Gastroesophageal sphincter (tissue), 3 donors: Measurements from ENCODE around the gene AP2B1.

ENCODE experiments used
- EP300 ChIP-seq: sonication (generic); formaldehyde crosslinking; IDR thresholded peaks from one replicate; pipeline ENCODE4 v1.6.1; 2017; ENCODE audit warnings: antibody characterized with exemption, mild to moderate bottlenecking
- POLR2A ChIP-seq, 2 donors: fragments of 450-650 bp; IDR thresholded peaks; one replicate each; pipeline ENCODE4 v1.6.1; 2017; ENCODE audit warnings: antibody characterized with exemption in 2 of 2, mild to moderate bottlenecking in 2 of 2, moderate library complexity in 1 of 2
- TF ChIP-seq, protein P1 (sequence below), 4 experiments: fragments of 200-600 bp in 2 of 4; fragments of 450-650 bp in 2 of 4; sonication (generic) in 1 of 4; IDR thresholded peaks; one replicate each; pipeline ENCODE4 v1.5.1; 2017 to 2019; ENCODE audit warnings: antibody characterized with exemption in 4 of 4, mild to moderate bottlenecking in 2 of 4, moderate library complexity in 2 of 4

DNA sequence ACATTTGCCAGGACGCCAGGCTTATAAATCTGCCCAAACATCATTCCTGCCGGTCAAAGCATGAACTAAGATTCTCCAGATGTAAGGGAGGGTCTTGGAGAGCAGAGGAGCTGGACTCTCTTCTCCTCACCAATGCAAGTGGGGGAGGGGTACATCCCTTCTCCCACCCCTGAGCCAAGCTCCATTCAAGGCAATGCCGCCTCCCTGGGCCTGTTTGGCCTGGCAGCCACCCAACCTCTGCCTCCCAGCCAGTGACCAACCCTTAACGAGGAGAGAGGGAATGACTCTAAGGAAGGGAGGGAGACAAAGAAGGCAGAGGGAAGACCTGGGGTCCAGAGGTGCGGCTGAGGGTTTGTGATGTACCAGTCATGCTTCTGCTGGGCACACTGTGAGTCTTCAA is 187.4 kb downstream of the AP2B1 start:
- TF ChIP-seq EP300 (no peak), POLR2A (IDR thresholded peaks at IDR 0.05) (peak; percentile 18 to 31)
- TF ChIP-seq, protein P1, sequence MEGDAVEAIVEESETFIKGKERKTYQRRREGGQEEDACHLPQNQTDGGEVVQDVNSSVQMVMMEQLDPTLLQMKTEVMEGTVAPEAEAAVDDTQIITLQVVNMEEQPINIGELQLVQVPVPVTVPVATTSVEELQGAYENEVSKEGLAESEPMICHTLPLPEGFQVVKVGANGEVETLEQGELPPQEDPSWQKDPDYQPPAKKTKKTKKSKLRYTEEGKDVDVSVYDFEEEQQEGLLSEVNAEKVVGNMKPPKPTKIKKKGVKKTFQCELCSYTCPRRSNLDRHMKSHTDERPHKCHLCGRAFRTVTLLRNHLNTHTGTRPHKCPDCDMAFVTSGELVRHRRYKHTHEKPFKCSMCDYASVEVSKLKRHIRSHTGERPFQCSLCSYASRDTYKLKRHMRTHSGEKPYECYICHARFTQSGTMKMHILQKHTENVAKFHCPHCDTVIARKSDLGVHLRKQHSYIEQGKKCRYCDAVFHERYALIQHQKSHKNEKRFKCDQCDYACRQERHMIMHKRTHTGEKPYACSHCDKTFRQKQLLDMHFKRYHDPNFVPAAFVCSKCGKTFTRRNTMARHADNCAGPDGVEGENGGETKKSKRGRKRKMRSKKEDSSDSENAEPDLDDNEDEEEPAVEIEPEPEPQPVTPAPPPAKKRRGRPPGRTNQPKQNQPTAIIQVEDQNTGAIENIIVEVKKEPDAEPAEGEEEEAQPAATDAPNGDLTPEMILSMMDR (IDR thresholded peaks at IDR 0.05), result no peak
